ENCODE results near the gene DIAPH3.

- TF ChIP-seq, protein P1, sequence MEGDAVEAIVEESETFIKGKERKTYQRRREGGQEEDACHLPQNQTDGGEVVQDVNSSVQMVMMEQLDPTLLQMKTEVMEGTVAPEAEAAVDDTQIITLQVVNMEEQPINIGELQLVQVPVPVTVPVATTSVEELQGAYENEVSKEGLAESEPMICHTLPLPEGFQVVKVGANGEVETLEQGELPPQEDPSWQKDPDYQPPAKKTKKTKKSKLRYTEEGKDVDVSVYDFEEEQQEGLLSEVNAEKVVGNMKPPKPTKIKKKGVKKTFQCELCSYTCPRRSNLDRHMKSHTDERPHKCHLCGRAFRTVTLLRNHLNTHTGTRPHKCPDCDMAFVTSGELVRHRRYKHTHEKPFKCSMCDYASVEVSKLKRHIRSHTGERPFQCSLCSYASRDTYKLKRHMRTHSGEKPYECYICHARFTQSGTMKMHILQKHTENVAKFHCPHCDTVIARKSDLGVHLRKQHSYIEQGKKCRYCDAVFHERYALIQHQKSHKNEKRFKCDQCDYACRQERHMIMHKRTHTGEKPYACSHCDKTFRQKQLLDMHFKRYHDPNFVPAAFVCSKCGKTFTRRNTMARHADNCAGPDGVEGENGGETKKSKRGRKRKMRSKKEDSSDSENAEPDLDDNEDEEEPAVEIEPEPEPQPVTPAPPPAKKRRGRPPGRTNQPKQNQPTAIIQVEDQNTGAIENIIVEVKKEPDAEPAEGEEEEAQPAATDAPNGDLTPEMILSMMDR (IDR thresholded peaks at IDR 0.05) = no peak
- TF ChIP-seq EP300 (IDR thresholded peaks at IDR 0.05) = no peak
- TF ChIP-seq POLR2A (IDR thresholded peaks at IDR 0.05) = no peak
These were observed 509.8 kb downstream of the DIAPH3 start for GRCh38 chr13:59653916-59654315.
